ENCODE data around the gene TIMM50. TPM values are rescaled to one million over a fixed set of nuclear protein-coding genes. Genes with fewer than 3 reads are reported as not detected.
"Not testable (repeated sequence)": the region's sequence is repeated elsewhere in the genome, so short reads cannot be mapped to it uniquely, and the experiment has no call there.

TIMM50 gene
- total RNA-seq, 3 donors from 2014 or later (not counting 1 experiment from before 2014, with no cell fraction given) = 50.1 to 67.2 (median 60.8) TPM

DNA sequence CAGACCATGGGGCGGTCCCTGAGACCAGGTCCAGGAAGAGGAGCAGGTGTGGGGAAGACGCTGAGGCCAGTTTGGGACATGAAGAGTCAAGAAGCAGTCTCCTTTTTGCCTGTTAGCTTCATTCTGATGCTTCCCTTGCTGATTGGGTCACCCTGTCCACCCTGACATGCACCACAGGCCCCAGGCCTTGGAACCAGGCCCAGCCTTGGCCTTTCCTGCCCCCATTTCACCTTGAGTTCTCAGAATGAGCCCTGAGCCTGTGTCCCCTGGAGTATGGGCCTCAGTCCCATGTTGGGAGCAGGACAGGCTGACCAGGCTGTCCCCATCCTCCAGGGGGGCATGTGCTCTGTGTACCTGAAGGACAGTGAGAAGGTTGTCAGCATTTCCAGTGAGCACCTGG lies 4.9 kb upstream of the TIMM50 start:
- TF ChIP-seq CTCF (IDR thresholded peaks at IDR 0.05) = no peak
- Mint-ChIP-seq H3K36me3 (peaks cover 6% of the 10 kb centered on the region), H3K27ac (peak overlapping the region; percentile 38 to 40), H3K4me1 (peaks cover 17 to 31% of the 10 kb centered on the region in 2 donors), H3K9me3 (no peaks in the 10 kb centered on the region), H3K4me3 (no peak overlapping the region), H3K27me3 (ENCODE audit: low read depth in 2 of 2) (no peaks in the 10 kb centered on the region)
- no peak for DNase-seq
- ATAC-seq = no peak
- H3K4me3 ChIP-seq (ENCODE audit: low read length) = no peak overlapping the region
- H3K36me3 ChIP-seq (ENCODE audit: control insufficient read depth, insufficient read depth, low read length) = peaks cover 45% of the 10 kb centered on the region
- H3K27ac ChIP-seq (ENCODE audit: low read length) = no peak overlapping the region
- WGBS (ENCODE audit: insufficient coverage) = 96% methylated on average over 2 of the region's 2 CpGs
- H3K27me3 ChIP-seq (ENCODE audit: control insufficient read depth, insufficient read depth, low read length) = no peaks in the 10 kb centered on the region
- H3K4me1 ChIP-seq (ENCODE audit: control insufficient read depth, insufficient read depth, low read length) = peaks cover 7% of the 10 kb centered on the region
- no peaks in the 10 kb centered on the region for H3K9me3 ChIP-seq (ENCODE audit: control insufficient read depth, insufficient read depth, low read length)
- intact Hi-C loops (cut with micrococcal nuclease) = no loop called here

- not testable (repeated sequence) for H3K4me3 Mint-ChIP-seq
These were observed 1.3 kb upstream of the TIMM50 start for GRCh38 chr19:39479319-39479801.

DNA sequence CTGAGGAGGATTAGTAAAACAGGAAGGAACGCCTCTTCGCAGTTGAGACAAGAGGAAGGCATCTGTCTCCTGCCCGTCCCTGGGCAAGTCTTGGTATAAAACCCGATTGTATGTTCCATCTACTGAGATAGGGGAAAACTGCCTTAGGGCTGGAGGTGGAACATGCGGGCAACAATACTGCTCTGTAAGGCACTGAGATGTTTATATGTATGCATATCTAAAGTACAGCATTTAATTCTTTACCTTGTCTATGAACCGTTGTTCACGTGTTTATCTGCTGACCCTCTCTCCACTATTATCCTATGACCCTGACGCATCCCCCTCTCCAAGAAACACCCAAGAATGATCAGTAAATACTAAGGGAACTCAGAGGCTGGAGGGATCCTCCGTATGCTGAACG lies 722 bp upstream of the TIMM50 start:
- Histone ChIP-seq H3K4me1 (ENCODE audit: control insufficient read depth, insufficient read depth, low read length) (peaks cover 19% of the 10 kb centered on the region), H3K27ac (ENCODE audit: low read length) (no peak overlapping the region), H3K9me3 (ENCODE audit: control insufficient read depth, insufficient read depth, low read length) (no peaks in the 10 kb centered on the region), H3K4me3 (ENCODE audit: low read length) (peak overlapping the region; percentile 99), H3K36me3 (ENCODE audit: control insufficient read depth, insufficient read depth, low read length) (peaks cover 3% of the 10 kb centered on the region), H3K27me3 (ENCODE audit: control insufficient read depth, insufficient read depth, low read length) (no peaks in the 10 kb centered on the region)
- Mint-ChIP-seq H3K27ac (peak overlapping the region; percentile 92 to 94), H3K4me3 (peak overlapping the region; percentile 93), H3K27me3 (ENCODE audit: low read depth in 2 of 2) (no peaks in the 10 kb centered on the region), H3K36me3 (no peaks in the 10 kb centered on the region), H3K4me1 (peaks cover 20 to 22% of the 10 kb centered on the region in 2 donors), H3K9me3 (no peaks in the 10 kb centered on the region)
- 65% methylated on average over 8 of the region's 10 CpGs for WGBS (ENCODE audit: insufficient coverage)
- TF ChIP-seq CTCF (IDR thresholded peaks at IDR 0.05) = no peak
- ATAC-seq (no peak), DNase-seq (no peak)
- intact Hi-C loops (cut with micrococcal nuclease) = loop anchor here (1.0 to 5.0 kb wide), 2 partner anchors 35 to 83 kb away; partner anchors contain the start of gene SUPT5H

More at GRCh38 chr19:39479319-39479801, 1.3 kb upstream of the TIMM50 start:
- H3K36me3 ChIP-seq (ENCODE audit: control insufficient read depth, insufficient read depth, low read length); H3K9me3 ChIP-seq (ENCODE audit: control insufficient read depth, insufficient read depth, low read length); H3K27ac Mint-ChIP-seq; H3K27ac ChIP-seq (ENCODE audit: low read length); H3K36me3 Mint-ChIP-seq; H3K9me3 Mint-ChIP-seq; H3K27me3 Mint-ChIP-seq (ENCODE audit: low read depth in 2 of 2); ATAC-seq; H3K4me3 ChIP-seq (ENCODE audit: low read length); intact Hi-C loops (cut with micrococcal nuclease); DNase-seq; H3K27me3 ChIP-seq (ENCODE audit: control insufficient read depth, insufficient read depth, low read length): not testable (repeated sequence)
- peaks cover 20 to 28% of the 10 kb centered on the region in 2 donors for H3K4me1 Mint-ChIP-seq
- H3K4me1 ChIP-seq (ENCODE audit: control insufficient read depth, insufficient read depth, low read length) = peaks cover 19% of the 10 kb centered on the region
- 94% methylated on average over 10 of the region's 11 CpGs for WGBS (ENCODE audit: insufficient coverage)

- Mint-ChIP-seq H3K4me3 (peak overlapping the region; percentile 93), H3K27ac (peak overlapping the region; percentile 92 to 94), H3K36me3 (no peaks in the 10 kb centered on the region), H3K9me3 (no peaks in the 10 kb centered on the region), H3K27me3 (ENCODE audit: low read depth in 2 of 2) (no peaks in the 10 kb centered on the region), H3K4me1 (peaks cover 20 to 22% of the 10 kb centered on the region in 2 donors)
- no peak for DNase-seq
- Histone ChIP-seq H3K4me1 (ENCODE audit: control insufficient read depth, insufficient read depth, low read length) (peaks cover 19% of the 10 kb centered on the region), H3K27me3 (ENCODE audit: control insufficient read depth, insufficient read depth, low read length) (no peaks in the 10 kb centered on the region), H3K9me3 (ENCODE audit: control insufficient read depth, insufficient read depth, low read length) (no peaks in the 10 kb centered on the region), H3K4me3 (ENCODE audit: low read length) (peak overlapping the region; percentile 99), H3K36me3 (ENCODE audit: control insufficient read depth, insufficient read depth, low read length) (peaks cover 9% of the 10 kb centered on the region), H3K27ac (ENCODE audit: low read length) (peak overlapping the region; percentile 77)
- intact Hi-C loops (cut with micrococcal nuclease) = loop anchor here (5.0 kb wide), 1 partner anchor 84 kb away; no protein-coding TSS in a partner anchor
- no peak for TF ChIP-seq CTCF (IDR thresholded peaks at IDR 0.05)
- whole genome bisulfite sequencing (ENCODE audit: insufficient coverage) = under 1% methylated on average over 12 of the region's 12 CpGs
- peak in 1 of 3 donors; percentile 3 for ATAC-seq
These were observed 549 bp downstream of the TIMM50 start for GRCh38 chr19:39481229-39481545.

Measured in natural killer cell (primary cell).